ENCODE results near the gene TBC1D9.

DNA sequence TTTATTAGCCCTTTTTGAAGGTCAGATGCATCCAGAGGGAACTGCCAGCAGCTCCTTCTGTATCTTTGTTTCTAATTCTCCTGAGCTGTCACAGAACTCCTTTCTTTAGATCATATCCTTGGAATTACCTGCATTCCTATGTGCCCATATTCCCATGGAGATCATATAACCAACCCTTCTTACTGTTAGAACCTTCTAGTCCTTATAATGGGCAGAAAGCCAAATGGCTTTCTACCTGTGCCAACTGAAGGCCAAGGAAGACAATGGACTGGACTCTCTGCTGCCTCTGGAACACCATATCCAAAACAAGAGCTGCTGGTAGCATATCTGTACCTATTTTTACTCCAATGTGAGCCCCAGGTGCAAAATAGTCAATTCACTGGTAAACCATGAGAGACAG, 60.7 kb downstream of the TBC1D9 start:
- TF ChIP-seq EZH2 (IDR thresholded peaks at IDR 0.05): no peak
- TF ChIP-seq POLR2AphosphoS5 (IDR thresholded peaks at IDR 0.05; ENCODE audit: borderline replicate concordance, low read depth, low read length): no peak
